AG20443 (cell line): ENCODE results near the gene ZMYND8.
"Not testable (repeated sequence)": the region's sequence is repeated elsewhere in the genome, so short reads cannot be mapped to it uniquely, and the experiment has no call there.

Experiments used
- DNase-seq: peaks from one replicate; pipeline ENCODE4 v3.0.0; 2012; ENCODE audit warnings: low spot score, mixed read lengths

The ZMYND8 gene

DNA sequence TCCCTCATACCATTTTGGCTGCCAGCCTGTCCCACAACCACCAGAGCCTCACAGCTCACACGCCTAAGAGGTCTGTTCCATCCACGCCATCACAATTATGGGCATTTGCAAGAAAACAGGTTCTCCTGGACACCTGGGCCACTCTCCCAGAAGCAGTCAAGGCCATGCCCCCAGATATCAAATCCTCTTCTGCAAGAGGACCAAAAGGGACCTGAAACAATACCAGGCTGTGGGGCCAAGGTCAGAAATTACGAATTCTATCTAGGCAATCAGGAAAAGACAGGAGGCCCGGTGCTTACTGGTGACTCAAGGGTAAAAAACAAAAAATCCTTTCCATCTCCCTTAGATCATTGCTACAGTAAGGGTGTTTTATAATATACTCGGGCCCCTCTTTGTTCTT, 69.8 kb downstream of the ZMYND8 start:
- no peak for DNase-seq

DNA sequence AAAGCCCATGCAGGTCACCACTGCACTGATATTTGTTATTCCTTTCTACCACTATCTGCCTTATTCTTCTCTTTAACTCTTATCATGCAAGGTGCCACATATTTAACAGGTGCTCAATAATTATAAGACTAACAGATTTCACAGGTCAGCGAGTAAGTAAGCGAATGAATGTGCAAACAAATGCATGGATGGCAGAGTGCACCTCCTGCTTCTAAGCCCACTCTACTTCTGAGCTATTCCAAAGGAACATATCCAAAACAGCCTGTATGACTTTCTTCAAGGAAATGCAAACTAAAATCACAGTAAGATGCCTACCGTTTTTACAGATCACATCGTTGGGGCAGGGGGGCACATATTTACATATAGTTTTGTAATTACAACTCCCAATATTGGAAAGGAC, 71.3 kb downstream of the ZMYND8 start:
- DNase-seq: no peak

DNA sequence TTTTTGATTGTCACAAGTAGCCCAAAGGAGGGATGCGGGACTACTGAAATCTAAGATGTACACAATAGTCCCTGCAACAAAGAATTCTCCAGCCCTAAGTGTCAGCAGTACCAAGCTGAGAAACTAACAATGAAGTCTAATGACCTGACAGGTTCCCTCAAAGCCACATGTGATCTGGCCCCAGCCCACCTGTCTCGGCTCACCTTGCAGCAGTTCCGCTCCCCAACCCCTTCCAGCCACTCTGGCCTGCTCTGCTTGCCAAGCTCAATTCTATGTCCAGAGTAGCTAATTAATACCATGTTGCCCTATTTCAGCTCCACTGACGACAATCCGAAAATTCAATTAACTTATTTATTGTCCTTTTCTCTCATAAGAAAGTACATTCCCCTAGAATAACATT, 72.1 kb downstream of the ZMYND8 start:
- no peak for DNase-seq

DNA sequence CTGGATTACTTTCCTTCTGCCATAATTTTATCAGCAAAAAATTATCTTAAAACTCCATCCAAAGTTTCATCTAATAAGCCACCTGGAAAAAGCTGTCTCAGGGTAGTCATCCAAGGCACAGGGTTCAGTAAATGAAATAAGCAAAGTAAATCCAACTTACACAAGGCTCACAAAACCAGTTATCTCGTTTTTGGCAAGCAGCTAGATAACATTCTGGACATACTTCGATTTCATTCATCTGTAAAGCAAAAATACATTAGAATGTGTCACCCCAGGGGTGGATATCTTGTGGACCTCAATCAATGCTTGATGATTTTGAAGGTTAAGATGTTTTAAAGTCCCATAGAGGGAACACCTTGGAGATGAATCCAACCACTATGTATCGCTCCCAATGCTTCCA, 73.1 kb downstream of the ZMYND8 start:
- DNase-seq: no peak

DNA sequence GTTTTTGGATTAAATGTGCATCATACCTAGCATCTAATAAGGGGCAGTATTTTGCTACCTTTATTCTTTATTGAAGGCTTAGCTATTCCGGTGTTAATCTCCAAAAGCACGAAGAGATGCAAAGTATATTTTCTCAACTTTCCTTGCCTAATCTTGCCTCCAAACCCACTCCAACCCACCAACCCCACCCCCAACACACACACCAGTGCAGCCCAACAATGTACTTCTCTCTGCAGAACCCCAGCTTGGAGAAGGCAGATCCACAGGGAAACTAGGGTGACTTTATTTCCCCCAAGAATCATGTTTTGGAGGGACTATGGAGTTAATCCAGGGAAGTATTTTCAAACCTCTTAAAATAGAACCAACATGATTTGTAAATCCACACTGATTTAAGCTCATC, 73.6 kb downstream of the ZMYND8 start:
- no peak for DNase-seq

GRCh38 chr20:47281376-47281775, 75.1 kb downstream of the ZMYND8 start:
- no peak for DNase-seq

GRCh38 chr20:47280668-47281067, 75.8 kb downstream of the ZMYND8 start:
- no peak for DNase-seq

GRCh38 chr20:47280228-47280627, 76.3 kb downstream of the ZMYND8 start:
- DNase-seq: no peak

- DNase-seq: no peak
Observed at GRCh38 chr20:47278907-47279348, 77.6 kb downstream of the ZMYND8 start.

DNA sequence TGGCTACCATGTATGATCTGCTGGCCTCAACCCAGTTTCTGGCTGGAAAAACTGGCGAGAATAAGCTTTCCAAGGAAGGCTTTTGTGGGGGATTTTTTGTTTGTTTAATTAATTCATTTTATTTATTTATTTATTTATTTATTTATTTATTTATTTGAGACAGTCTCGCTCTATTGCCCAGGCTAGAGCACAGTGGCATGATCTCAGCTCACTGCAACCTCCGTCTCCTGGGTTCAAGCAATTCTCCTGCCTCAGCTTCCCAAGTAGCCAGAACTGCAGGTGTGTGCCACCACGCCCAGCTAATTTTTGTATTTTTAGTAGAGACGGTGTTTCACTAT, 79.0 kb downstream of the ZMYND8 start:
- DNase-seq: not testable (repeated sequence)

GRCh38 chr20:47276851-47277534, 79.5 kb downstream of the ZMYND8 start:
- peak; percentile 52 for DNase-seq

DNA sequence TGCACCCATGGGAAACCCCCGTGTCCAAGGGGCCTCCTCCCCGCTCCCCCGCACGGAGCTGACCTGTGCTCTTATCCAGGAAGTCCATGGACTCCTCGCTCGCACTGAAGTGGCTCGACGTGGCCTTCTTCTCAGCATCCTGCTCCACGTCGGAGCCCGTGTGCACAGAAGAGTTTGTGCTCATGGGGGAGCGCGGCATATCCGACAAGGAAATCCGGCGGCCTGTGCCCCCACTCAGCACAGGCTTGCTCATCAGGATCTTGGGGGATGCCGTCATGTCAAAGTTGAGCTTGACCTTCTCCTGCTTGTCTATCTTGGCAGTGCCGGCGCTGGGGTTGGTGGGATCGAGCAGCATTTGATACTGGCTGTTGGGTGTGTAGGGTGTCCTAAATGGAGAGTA, 80.2 kb downstream of the ZMYND8 start:
- DNase-seq: no peak

- DNase-seq: no peak
Observed at GRCh38 chr20:47275548-47275947, 81.0 kb downstream of the ZMYND8 start.

GRCh38 chr20:47274401-47275108, 81.9 kb downstream of the ZMYND8 start:
- peak; percentile 90 for DNase-seq

DNA sequence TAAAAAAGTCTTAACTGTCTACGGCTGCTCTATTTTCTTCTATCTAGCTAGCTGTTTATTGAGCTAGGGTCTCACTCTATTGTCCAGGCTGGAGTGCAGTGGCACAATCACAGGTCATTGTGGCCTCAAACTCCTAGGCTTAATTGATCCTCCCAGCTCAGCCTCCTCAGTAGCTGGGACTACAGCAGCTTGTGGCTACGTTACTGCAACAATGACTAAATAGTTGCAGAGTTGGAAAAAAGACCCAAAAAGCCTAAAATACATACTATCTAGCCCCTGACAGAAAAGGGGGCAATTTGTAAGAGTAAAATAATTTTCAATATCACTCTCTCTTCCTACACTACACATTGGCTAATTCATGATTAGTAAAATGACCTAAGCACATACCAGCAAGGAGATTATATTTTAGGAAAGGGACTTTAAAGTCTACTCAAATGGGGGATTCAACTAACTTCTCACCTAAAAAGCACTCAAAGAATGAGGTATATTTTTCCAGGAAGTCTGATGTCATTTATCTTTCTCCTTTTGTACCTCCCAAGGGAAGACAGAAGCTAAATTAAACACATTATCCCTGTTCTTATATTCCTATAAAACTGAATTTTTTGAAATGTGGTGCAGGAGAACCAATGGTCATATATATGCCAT, 82.8 kb downstream of the ZMYND8 start:
- DNase-seq: no peak

GRCh38 chr20:47272893-47273590, 83.5 kb downstream of the ZMYND8 start:
- peak; percentile 65 for DNase-seq

DNA sequence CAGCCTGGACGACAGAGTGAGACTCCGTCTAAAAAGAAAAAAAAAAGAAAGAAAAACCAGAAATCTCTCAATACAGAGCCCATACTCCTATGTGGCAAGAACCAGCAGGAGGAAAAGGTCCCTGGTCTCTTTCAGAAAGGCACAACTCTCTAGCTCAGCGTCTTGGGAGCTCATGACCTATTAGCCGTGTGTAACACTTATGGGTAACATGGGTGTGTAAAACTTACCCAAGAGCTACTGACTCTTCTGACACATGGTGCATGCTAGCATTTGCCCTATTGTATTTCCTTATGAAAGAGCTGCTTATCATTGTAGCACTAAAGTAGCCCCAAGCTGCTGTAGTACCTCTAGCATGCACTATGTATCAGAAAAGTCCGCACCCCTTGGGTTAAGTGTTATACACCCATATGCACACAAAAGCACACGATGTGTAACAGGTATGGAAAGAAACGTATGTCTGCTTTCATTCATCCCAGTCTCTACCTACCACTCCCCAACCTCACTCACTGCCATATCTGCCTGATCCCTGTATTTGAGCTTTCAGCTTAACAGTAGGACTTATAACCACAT, 85.4 kb downstream of the ZMYND8 start:
- no peak for DNase-seq

DNA sequence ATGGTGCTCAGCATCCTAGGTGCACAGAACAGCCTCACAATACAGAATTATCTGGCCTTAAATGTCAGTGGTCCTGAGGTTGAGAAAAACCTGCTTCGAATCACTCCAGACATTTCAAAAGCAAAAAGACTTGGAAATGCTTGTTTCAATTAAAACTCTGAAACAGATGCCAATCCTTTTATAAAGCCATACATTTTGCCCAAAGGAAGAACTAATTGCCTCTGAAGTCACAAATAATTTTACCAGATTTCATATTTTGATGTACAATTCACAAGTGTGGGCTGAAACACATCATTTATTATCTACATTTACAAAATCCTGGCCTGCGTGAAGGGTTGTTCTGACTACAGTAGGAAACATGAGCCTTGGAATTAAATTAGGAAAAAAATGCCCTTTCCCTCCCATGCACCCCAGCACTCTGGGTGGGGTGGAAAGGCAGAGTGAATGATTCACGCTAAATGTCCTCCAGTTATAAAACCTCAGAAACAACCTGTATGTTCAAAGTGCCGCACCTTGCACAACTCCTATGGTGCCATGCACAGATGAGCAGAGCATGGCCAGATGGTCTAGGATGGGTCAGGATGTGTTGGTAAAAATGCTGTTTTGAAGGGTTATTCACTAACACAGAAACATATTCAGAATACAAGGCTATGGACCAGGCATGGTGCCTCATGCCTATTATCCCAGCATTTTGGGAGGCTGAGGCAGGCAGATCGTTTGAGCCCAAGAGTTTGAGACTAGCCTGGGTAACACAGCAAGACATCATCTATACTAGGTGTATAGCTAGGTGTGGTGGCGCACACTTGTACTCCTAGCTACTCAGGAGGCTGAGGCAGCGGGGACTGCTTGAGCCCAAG, 87.0 kb downstream of the ZMYND8 start:
- DNase-seq: peak; percentile 35

DNA sequence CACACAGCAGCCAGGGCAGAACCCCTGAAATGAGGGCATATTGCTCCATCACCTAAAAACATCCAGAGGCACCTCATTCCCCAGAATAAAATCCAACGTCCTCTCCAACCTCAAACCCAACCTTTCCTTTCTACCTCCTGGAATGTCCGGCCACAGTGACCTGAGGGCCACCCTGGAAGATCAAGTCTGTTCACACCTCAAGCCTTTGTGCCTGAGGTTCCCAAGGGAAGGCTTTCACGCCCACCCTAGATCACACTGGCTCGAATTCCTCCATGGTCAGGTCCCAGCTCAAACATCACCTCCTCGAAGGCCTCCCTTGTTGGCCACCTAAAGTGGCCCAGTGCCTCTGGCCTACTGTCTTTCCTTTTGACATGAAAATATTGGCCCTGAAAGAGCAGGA, 88.9 kb downstream of the ZMYND8 start:
- no peak for DNase-seq

DNA sequence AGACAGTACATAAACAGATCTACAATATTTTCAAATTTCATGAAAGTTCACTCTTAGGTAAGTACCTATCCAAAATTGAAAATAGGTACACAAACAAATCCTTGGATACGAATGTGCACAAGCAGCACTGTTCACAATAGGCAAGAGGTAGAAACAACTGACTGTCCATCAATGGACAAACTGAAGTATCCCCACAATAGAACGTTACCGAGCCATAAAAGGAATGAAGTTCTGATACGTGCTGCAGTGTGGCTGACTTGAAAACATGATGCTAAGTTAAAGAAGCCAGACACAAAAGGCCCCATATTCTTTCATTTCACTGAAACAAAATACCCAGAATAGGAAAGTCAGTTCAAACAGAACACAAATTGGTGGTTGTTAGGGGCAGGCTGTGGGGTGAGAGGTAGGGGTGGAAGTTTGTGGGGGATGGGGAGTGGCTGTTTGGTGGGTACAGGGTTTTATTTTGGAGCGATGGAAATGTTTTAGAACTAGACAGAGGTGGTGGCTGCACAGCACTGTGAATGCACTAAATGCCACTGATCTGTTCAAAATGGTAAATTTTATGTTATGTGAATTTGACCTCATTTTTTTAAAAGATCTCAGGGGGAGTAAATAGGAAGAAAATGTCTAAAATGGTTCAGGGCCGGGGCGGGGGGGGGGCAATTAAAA, 89.5 kb downstream of the ZMYND8 start:
- no peak for DNase-seq

- no peak for DNase-seq
Observed at GRCh38 chr20:47265984-47266383, 90.5 kb downstream of the ZMYND8 start.
